GM18909 (cell line): ENCODE results near the gene ADAP2.

ENCODE experiments used
- ATAC-seq: cut with Tn5 transposase; IDR thresholded peaks from one replicate; pipeline ENCODE4 v1.9.1; 2021; ENCODE audit warnings: mild to moderate bottlenecking; ENCODE audit not compliant: unreplicated experiment, poor library complexity

ADAP2 gene

GRCh38 chr17:31008374-31009041, 86.8 kb downstream of the ADAP2 start:
- peak; percentile 43 for ATAC-seq
